Activated T-helper 17 cell treated with anti-CD3 and anti-CD28 coated beads, Interleukin-2, amount 50 U/mL, for 72 hours (primary cell): ENCODE measurements around the gene ARHGAP26. TPM values are rescaled to one million over a fixed set of nuclear protein-coding genes. Genes with fewer than 3 reads are reported as not detected.

ENCODE experiments used
- ATAC-seq: fragments of 150-1000 bp; cut with Tn5 transposase; replicated peaks from 2 replicates; pipeline ENCODE4 v1.10.0; 2021; ENCODE audit warnings: mild to moderate bottlenecking, moderate library complexity
- H3K27ac Mint-ChIP-seq: one replicate; pipeline ENCODE4 v1.8.0; 2022; ENCODE audit warnings: mixed read lengths
- H3K27me3 Mint-ChIP-seq: one replicate; pipeline ENCODE4 v1.8.0; 2022; ENCODE audit warnings: mixed read lengths
- H3K36me3 Mint-ChIP-seq: one replicate; pipeline ENCODE4 v1.8.0; 2022; ENCODE audit warnings: low read depth, mild to moderate bottlenecking, mixed read lengths
- H3K4me1 Mint-ChIP-seq: one replicate; pipeline ENCODE4 v1.8.0; 2022; ENCODE audit warnings: mixed read lengths
- H3K4me3 Mint-ChIP-seq: one replicate; pipeline ENCODE4 v1.8.0; 2022; ENCODE audit warnings: mild to moderate bottlenecking, mixed read lengths
- H3K9me3 Mint-ChIP-seq: one replicate; pipeline ENCODE4 v1.8.0; 2022; ENCODE audit warnings: mixed read lengths
- total RNA-seq, 2 donors: library from RNA; stranded (reverse); gene quantifications; one replicate each; pipeline ENCODE4 v1.2.3, GENCODE V29; 2022

ARHGAP26 gene
- total RNA-seq, 2 donors from 2014 or later, result 7.8 to 12.0 TPM

DNA sequence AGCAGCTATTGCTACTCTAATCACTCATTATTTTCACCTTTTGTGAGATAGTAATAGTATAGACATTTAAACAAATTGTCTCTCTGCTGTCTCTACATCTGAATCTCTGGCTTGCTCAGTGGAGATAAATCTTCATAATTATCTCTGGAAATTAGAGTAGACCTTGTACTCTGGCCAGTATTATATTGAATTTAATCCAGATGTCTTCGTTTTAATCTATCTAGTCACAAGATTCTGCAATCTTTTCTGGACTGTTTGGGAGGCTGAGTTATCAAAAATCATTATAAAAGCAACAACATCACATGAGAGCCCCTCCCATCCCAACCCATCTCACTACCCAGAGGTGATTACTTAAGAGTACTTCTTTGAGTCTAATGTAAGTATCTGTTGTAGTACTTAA, 19.0 kb downstream of the ARHGAP26 start:
- Mint-ChIP-seq H3K9me3 (no peaks in the 10 kb centered on the region), H3K27me3 (no peaks in the 10 kb centered on the region), H3K4me3 (no peak overlapping the region), H3K4me1 (peaks cover 16% of the 10 kb centered on the region), H3K27ac (no peak overlapping the region), H3K36me3 (no peaks in the 10 kb centered on the region)
- no peak for ATAC-seq

GRCh38 chr5:142792012-142792864, 22.1 kb downstream of the ARHGAP26 start:
- Mint-ChIP-seq H3K9me3 (no peaks in the 10 kb centered on the region), H3K4me3 (no peak overlapping the region), H3K4me1 (peaks cover 9% of the 10 kb centered on the region), H3K27me3 (no peaks in the 10 kb centered on the region), H3K27ac (no peak overlapping the region), H3K36me3 (no peaks in the 10 kb centered on the region)
- no peak for ATAC-seq

DNA sequence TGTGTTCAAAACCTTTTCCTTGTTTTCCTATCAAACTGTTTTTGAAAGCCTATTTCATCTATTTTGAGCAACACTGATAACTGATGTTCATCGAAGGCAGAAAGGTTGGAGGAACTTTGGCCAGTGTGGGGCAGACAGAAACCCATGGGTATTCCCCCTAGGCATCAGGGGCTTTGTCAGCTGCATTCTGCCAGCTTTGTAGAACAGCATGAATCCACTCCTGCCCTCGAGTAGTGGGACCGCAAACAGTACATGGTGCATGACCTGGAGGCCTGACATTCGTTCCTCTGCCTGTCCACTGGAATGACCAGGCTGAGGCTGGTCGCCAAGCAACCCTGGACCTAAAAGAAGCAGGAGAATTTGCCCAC, 22.7 kb downstream of the ARHGAP26 start:
- H3K4me1 Mint-ChIP-seq, result peaks cover 9% of the 10 kb centered on the region
- no peak overlapping the region for H3K27ac Mint-ChIP-seq
- no peak for ATAC-seq
- H3K4me3 Mint-ChIP-seq, result no peak overlapping the region
- H3K9me3 Mint-ChIP-seq, result no peaks in the 10 kb centered on the region
- H3K36me3 Mint-ChIP-seq, result no peaks in the 10 kb centered on the region
- H3K27me3 Mint-ChIP-seq, result no peaks in the 10 kb centered on the region

GRCh38 chr5:142794537-142794936, 24.4 kb downstream of the ARHGAP26 start:
- Mint-ChIP-seq H3K4me1 (peaks cover 14% of the 10 kb centered on the region), H3K27ac (peak overlapping the region; percentile 11), H3K27me3 (no peaks in the 10 kb centered on the region), H3K36me3 (no peaks in the 10 kb centered on the region), H3K9me3 (no peaks in the 10 kb centered on the region), H3K4me3 (no peak overlapping the region)
- no peak for ATAC-seq

GRCh38 chr5:142795251-142795650, 25.1 kb downstream of the ARHGAP26 start:
- Mint-ChIP-seq H3K36me3 (no peaks in the 10 kb centered on the region), H3K4me1 (peaks cover 14% of the 10 kb centered on the region), H3K4me3 (no peak overlapping the region), H3K27ac (no peak overlapping the region), H3K27me3 (no peaks in the 10 kb centered on the region), H3K9me3 (no peaks in the 10 kb centered on the region)
- no peak for ATAC-seq

GRCh38 chr5:142796492-142797109, 26.4 kb downstream of the ARHGAP26 start:
- Mint-ChIP-seq H3K9me3 (no peaks in the 10 kb centered on the region), H3K36me3 (no peaks in the 10 kb centered on the region), H3K4me3 (no peak overlapping the region), H3K27ac (no peak overlapping the region), H3K27me3 (no peaks in the 10 kb centered on the region), H3K4me1 (peaks cover 24% of the 10 kb centered on the region)
- ATAC-seq, result no peak

DNA sequence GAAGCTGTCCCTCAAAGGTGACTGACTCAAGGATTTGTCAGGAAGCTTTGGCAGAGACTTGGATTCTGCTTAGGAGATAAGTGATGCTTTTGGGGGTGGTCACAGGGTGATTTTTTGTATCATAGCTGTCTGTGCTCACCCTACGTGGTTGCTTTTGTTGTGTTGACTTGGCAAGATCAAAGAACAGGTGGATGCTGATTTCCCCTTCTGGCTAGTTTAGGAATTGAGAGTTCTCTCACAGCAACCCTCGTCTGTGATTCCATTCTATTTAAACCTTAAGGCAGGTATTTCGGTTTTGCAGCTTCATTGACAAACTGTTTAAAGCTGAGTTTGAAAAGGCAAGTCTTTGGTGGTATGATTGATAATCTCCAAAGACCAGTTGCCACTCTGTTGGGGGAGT, 27.2 kb downstream of the ARHGAP26 start:
- H3K27ac Mint-ChIP-seq, result no peak overlapping the region
- no peak for ATAC-seq
- no peak overlapping the region for H3K4me3 Mint-ChIP-seq
- H3K36me3 Mint-ChIP-seq, result no peaks in the 10 kb centered on the region
- no peaks in the 10 kb centered on the region for H3K9me3 Mint-ChIP-seq
- H3K4me1 Mint-ChIP-seq, result peaks cover 24% of the 10 kb centered on the region
- H3K27me3 Mint-ChIP-seq, result no peaks in the 10 kb centered on the region

- H3K27me3 Mint-ChIP-seq, result no peaks in the 10 kb centered on the region
- H3K9me3 Mint-ChIP-seq, result no peaks in the 10 kb centered on the region
- ATAC-seq, result no peak
- H3K36me3 Mint-ChIP-seq, result no peaks in the 10 kb centered on the region
- H3K27ac Mint-ChIP-seq, result no peak overlapping the region
- no peak overlapping the region for H3K4me3 Mint-ChIP-seq
- peaks cover 24% of the 10 kb centered on the region for H3K4me1 Mint-ChIP-seq
Observed at GRCh38 chr5:142798099-142798770, 28.1 kb downstream of the ARHGAP26 start.

- peak overlapping the region; percentile 71 for H3K27ac Mint-ChIP-seq
- no peaks in the 10 kb centered on the region for H3K27me3 Mint-ChIP-seq
- no peaks in the 10 kb centered on the region for H3K36me3 Mint-ChIP-seq
- ATAC-seq, result peak; percentile 84
- H3K9me3 Mint-ChIP-seq, result no peaks in the 10 kb centered on the region
- H3K4me1 Mint-ChIP-seq, result peaks cover 16% of the 10 kb centered on the region
- H3K4me3 Mint-ChIP-seq, result peak overlapping the region; percentile 45
Observed at GRCh38 chr5:142800776-142801494, 30.8 kb downstream of the ARHGAP26 start.

GRCh38 chr5:142801495-142801871, 31.3 kb downstream of the ARHGAP26 start:
- ATAC-seq, result no peak
- no peaks in the 10 kb centered on the region for H3K27me3 Mint-ChIP-seq
- H3K4me1 Mint-ChIP-seq, result peaks cover 16% of the 10 kb centered on the region
- H3K27ac Mint-ChIP-seq, result peak overlapping the region; percentile 71
- H3K36me3 Mint-ChIP-seq, result no peaks in the 10 kb centered on the region
- peak overlapping the region; percentile 45 for H3K4me3 Mint-ChIP-seq
- no peaks in the 10 kb centered on the region for H3K9me3 Mint-ChIP-seq

DNA sequence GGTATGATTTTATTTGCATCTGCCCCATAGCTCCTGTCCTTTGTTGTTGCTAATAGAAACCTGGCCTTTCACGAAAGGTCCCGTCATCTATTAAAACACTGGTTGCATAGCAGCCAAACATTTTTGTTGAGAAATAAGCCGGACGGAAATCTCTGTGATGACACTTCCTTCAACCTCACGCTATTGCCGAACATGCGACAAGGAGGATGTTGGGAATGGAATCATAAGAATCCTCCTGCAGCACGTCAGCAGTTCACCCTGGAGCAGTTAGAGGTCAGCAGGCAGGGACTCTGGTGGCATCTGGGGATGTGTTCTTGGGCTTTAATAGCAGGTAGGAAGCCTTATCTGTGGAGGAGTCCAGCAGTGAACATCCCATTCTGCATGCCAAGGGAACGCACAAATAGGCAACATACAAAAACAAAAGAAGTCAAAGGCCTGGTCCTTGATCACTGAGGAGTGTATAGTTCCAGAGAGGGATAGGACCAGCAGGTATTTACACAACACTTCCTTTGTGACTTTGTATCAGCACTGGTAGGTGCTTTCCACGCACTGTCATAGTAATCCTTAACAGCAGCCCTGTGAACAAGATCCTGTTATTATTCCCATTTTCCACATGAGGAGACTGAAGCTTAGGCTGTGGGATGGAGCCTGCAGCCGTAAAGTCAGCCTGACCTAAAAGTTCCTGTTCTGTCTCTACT, 33.4 kb downstream of the ARHGAP26 start:
- Mint-ChIP-seq H3K27me3 (no peaks in the 10 kb centered on the region), H3K4me1 (peaks cover 10% of the 10 kb centered on the region), H3K9me3 (no peaks in the 10 kb centered on the region), H3K36me3 (no peaks in the 10 kb centered on the region), H3K4me3 (no peak overlapping the region), H3K27ac (no peak overlapping the region)
- no peak for ATAC-seq

DNA sequence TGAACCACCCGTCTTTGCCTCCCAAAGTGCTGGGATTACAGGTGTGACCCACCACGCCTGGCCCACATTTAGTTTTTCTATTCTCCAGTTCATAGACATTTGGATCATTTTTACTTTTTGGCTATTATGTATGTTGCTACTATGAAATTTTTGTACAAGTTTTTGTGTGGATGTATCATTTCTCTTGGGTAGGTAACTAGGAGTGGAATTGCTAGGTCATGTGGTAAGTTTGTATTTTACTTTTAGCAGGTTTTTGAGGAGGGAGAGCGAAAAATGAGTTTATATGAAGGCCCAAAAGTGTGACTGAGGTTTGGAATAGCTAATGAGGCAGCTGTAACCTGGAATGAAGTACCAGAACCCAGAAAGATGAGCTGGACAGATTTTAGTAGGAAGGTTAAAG, 35.2 kb downstream of the ARHGAP26 start:
- Mint-ChIP-seq H3K27me3 (no peaks in the 10 kb centered on the region), H3K9me3 (no peaks in the 10 kb centered on the region), H3K36me3 (no peaks in the 10 kb centered on the region), H3K4me3 (no peak overlapping the region), H3K27ac (no peak overlapping the region), H3K4me1 (peaks cover 10% of the 10 kb centered on the region)
- no peak for ATAC-seq

GRCh38 chr5:142806841-142807267, 36.7 kb downstream of the ARHGAP26 start:
- Mint-ChIP-seq H3K27me3 (no peaks in the 10 kb centered on the region), H3K4me3 (no peak overlapping the region), H3K36me3 (no peaks in the 10 kb centered on the region), H3K4me1 (no peaks in the 10 kb centered on the region), H3K27ac (no peak overlapping the region), H3K9me3 (no peaks in the 10 kb centered on the region)
- no peak for ATAC-seq

- H3K27ac Mint-ChIP-seq, result no peak overlapping the region
- no peaks in the 10 kb centered on the region for H3K9me3 Mint-ChIP-seq
- ATAC-seq, result no peak
- no peaks in the 10 kb centered on the region for H3K4me1 Mint-ChIP-seq
- H3K36me3 Mint-ChIP-seq, result no peaks in the 10 kb centered on the region
- H3K4me3 Mint-ChIP-seq, result no peak overlapping the region
- H3K27me3 Mint-ChIP-seq, result no peaks in the 10 kb centered on the region
Observed at GRCh38 chr5:142807372-142807911, 37.3 kb downstream of the ARHGAP26 start.
